NCI-H146 (cell line): Measurements from ENCODE around the gene UNC5B.
"Not testable (repeated sequence)": the region's sequence is repeated elsewhere in the genome, so short reads cannot be mapped to it uniquely, and the experiment has no call there.

Source experiments
- DNase-seq: peaks from one replicate; lab custom pipeline; 2025; lab: John Stamatoyannopoulos, UW

Gene UNC5B

DNA sequence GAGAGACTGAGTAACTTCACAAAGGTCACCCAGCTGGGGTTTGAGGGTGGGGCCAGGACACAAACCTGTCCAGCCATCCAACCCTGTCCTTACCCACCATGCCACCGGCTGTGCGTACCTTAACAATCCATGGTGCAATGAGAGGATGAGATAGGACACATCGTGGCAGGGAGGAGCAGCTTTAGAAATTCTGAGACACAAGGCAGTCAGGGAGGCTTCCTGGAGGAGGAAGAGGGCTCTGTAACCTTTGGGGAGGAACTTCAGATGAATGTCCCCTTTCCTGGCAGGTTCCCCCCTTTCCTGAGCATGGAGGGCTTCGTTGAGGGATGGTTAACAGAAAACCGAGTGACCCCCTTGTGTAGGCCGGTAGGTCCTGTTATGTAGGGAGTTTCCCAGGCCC lies 71.0 kb downstream of the UNC5B start:
- DNase-seq: no peak

DNA sequence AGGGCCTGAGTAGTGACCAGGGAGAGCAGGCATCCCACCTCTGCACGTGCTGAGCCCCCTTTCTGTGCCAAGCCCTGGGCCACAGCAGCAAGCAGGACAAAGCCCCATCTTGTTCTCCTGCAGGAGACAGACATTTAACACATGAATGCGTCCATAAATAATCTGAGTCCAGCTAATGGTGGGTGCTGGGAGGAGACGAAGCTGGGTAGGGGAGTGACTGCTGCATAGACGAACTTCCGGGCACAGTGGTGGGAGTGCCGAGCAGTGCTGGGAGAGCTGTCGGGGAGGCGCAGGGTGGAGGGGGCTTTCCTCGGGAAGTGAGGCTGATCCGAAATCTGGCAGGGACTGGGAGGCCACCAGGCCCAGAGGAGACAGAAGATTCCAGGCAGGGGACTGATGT lies 71.5 kb downstream of the UNC5B start:
- DNase-seq: no peak

DNA sequence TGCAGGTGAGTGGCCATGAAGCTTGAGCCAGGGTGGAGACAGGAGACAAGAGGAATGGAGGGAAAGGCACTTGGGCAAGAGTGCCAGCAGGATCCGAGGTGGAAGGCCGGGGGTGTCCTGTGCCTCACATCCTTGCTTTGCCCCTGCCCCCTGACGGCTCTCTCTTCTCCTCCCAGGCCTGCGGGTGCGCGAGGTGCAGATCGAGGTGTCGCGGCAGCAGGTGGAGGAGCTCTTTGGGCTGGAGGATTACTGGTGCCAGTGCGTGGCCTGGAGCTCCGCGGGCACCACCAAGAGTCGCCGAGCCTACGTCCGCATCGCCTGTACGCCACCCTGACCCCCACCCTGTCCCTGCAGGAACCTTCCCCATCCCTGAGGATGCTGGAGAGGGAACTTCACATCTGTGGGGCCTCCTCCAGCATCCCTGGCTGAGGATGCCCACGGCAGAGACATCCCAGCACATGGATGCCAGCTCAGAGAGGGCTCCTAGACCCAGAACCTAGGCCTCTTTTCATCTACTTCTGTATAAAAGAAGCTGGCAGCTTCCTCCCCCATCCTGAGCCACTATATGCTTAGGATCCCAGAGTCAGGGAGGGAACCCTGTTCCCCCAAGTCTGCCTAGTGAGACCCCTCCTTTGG lies 72.3 kb downstream of the UNC5B start:
- no peak for DNase-seq

DNA sequence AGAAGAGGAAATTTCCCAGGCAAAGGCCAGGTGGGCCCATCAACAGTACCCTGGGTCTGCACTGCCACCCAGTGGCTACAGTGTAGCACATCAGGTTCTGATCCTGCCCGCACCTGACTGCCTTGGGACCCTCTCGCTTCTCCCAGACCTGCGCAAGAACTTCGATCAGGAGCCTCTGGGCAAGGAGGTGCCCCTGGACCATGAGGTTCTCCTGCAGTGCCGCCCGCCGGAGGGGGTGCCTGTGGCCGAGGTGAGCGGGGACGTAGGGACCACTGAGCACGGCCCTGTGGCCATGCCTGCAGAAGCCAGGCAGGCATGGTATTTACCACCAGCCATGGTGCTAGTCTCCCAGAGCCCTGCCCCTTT lies 72.8 kb downstream of the UNC5B start:
- peak; percentile 38 for DNase-seq

DNA sequence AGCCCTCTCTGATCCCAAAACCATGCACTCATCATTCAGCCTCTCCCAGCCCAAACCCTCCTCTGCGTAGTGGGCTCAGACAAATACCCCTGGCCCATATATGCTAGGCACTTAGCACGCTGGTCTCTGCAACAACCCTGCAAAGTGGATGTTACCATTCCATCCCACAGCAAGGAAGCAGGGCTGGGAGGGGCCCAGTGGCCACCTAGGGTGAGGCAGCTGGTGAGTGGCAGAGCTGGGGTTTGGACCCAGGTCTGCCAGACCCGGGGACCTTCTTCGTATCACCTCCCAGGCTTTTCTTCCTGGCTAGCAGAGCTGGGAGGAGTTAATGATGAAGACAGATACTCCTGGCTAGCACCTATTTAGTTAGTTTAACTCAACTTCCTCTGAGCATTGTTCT lies 73.6 kb downstream of the UNC5B start:
- DNase-seq: no peak

DNA sequence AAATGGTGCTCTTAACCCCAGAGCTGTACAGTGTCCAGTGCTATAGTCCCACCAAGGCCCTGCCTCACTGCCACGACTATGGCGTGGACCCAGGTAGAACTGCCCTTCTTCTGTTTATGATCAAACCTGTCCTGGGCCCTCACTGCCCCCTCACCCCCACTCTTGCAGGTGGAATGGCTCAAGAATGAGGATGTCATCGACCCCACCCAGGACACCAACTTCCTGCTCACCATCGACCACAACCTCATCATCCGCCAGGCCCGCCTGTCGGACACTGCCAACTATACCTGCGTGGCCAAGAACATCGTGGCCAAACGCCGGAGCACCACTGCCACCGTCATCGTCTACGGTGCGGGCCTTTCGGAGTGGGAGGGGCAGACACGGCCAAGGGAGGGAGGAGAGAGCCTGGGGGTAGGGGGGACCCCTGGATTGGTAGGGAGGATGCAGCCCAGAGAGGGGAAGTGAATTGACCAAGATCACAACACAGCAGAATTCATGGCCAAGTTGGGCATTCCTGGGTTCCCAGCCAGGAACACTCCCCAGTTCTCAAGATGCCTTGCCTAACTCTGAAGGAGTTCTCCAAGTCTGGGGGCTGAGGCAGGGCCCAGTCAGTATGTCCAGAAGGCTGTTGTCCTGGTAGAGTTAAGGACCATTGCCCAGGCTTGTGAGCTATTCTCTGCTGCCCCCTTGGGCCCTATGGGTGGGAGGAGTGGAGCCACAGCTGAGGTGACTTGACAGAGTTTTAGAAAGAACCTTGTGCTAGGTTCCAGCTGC lies 74.3 kb downstream of the UNC5B start:
- no peak for DNase-seq

DNA sequence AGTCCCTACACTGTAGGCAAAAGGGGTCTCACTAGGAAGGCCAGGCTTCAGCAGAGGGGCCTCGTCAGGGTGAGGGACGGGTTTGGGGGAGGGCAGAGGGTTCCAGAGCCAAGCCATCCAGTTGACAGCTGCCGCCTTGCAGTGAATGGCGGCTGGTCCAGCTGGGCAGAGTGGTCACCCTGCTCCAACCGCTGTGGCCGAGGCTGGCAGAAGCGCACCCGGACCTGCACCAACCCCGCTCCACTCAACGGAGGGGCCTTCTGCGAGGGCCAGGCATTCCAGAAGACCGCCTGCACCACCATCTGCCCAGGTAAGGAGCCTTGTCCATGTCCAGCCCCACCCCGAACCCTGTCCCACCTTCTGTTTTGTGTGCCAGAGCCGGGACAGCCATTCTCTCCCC lies 75.1 kb downstream of the UNC5B start:
- no peak for DNase-seq

DNA sequence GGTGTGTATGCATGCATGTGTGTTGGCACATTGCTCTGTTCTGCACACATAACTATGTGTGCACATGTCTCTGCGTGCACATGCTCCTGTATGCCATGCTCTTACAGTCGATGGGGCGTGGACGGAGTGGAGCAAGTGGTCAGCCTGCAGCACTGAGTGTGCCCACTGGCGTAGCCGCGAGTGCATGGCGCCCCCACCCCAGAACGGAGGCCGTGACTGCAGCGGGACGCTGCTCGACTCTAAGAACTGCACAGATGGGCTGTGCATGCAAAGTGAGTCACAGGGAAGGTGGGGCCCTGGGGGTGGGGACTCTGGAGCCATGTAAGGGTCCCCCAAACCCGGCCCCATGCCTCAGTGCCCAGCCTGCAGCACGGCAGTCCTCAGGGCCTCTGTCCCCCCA lies 76.1 kb downstream of the UNC5B start:
- no peak for DNase-seq

DNA sequence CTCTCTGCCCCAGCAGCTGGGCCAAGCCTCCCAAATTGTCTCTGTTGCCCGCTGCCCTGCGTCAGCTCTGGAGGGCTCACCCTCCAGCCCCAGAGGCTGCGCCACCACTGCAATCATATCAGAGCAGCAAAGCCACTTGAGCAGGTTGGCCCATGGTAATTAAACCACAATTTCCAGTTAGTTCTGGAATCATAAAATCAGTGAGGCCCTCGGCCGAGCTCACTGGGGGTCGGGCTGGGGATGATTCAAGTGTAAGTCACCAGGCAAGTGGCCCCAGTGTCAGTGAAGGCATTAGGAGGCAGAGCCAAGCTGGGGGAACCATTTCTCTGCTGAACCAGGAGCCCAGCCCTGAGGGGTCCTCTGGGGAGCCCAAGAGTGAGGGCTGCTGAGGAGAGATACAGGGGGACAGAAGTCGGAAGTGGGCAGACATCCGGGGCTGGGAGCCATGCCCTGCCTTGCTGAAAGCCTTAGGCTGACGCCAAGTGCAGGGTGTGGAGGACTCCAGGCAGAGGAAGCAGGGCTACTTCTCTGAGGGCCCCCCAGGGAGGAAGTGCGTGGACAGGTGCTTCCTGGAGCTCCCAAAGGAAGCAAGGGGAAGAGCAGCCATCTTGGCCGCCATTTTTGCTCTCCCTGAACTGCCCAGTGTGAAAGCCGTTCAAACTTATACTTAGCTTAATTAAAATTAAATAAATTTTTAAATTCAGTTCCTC lies 77.2 kb downstream of the UNC5B start:
- no peak for DNase-seq

DNA sequence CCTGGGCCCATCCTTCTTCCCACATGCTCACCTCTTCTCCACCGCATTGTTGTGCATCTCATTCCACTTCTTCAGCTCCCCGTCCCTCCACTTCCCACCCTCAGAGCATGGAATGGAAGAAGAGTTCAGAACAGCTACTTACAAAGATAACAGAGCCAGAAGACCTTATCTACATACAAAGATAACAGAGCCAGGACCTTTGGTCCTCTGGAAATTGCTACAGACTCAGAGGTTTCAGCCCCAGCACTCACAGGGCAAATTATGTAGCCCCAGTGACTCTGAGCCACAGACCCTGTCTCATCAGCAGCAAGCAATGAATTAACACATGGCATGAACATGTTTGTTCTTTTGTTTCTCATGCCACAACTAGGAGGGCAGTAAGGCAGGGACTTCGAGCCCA lies 78.0 kb downstream of the UNC5B start:
- no peak for DNase-seq

DNA sequence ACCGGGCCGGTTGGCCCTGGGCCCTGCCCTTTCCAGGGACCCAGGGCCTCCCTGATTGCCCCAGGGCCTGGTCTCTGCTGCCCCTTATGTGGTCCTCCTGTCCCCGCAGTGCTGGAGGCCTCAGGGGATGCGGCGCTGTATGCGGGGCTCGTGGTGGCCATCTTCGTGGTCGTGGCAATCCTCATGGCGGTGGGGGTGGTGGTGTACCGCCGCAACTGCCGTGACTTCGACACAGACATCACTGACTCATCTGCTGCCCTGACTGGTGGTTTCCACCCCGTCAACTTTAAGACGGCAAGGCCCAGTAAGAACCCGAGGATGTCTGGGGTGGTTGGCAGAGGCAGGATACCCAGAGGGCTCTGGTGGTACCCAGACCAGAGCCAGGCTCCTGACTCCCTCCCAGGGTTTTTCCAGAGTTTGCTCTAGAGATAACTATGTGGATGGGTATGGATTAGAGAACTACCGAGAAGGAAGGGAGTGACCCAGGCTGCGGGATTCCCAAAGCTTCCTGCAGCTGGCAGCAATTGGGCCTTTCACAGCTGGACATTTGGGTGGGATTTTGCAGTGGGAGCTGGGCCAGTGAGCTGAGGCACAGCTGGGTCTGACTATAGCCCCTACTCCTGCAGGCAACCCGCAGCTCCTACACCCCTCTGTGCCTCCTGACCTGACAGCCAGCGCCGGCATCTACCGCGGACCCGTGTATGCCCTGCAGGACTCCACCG lies 78.6 kb downstream of the UNC5B start:
- no peak for DNase-seq

DNA sequence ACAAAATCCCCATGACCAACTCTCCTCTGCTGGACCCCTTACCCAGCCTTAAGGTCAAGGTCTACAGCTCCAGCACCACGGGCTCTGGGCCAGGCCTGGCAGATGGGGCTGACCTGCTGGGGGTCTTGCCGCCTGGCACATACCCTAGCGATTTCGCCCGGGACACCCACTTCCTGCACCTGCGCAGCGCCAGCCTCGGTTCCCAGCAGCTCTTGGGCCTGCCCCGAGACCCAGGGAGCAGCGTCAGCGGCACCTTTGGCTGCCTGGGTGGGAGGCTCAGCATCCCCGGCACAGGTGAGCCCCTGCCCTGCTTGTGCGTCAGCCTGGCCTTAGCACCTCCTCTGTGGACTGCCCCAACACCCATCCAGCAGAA lies 79.1 kb downstream of the UNC5B start:
- DNase-seq: no peak

DNA sequence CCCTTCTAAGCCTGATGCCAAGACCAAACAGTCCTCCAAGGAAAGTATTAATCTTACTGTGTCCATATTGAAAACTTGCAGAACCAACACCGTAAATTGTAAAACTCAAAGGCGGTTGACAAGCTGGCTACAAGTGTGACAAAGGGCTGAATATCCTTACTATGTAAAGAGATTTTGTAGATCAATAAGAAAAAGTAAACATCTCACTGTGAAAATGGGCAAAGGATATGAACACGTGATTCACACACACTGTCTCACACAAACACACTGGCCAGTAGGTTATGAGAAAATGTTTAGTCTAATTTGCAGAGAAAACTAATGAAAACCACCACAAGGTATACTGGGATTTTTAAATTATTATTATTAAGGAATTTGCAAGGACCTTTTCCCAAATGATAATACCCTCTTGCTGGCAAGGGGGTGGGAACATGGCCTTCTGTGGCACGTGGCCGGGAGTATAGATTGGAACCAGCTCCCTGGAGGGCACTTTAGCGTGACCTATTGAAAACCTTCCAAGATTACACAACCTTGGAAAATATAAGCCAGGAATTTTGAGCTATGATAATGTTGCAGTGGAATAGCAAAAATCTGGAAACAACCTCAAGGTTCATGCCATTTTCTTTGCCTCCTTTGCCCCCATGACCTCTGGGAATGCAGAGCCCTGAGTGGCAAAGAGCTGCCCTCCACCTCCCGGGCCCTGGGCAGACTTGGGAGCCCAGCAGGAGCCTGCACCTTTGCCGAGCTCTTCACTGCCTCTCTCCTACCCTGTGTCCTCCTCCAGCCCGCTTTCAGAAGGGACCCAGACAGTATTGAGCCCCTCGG lies 80.5 kb downstream of the UNC5B start:
- DNase-seq: no peak

DNA sequence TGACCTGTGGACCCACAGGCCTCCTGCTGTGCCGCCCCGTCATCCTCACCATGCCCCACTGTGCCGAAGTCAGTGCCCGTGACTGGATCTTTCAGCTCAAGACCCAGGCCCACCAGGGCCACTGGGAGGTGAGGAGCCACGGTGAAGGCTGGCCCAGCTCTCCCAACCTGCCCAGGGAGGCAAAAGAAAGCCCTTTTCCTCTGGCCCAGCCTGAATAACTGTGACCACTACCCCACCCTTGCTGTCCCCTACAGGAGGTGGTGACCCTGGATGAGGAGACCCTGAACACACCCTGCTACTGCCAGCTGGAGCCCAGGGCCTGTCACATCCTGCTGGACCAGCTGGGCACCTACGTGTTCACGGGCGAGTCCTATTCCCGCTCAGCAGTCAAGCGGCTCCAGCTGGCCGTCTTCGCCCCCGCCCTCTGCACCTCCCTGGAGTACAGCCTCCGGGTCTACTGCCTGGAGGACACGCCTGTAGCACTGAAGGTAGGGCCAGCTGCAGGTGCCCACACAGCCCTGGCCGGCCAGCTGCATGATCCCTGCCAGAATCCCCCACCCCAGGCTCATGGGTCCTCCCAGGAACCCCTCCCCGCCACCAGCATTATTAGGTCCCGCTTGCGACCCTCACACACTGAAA lies 81.2 kb downstream of the UNC5B start:
- peak; percentile 8 for DNase-seq

DNA sequence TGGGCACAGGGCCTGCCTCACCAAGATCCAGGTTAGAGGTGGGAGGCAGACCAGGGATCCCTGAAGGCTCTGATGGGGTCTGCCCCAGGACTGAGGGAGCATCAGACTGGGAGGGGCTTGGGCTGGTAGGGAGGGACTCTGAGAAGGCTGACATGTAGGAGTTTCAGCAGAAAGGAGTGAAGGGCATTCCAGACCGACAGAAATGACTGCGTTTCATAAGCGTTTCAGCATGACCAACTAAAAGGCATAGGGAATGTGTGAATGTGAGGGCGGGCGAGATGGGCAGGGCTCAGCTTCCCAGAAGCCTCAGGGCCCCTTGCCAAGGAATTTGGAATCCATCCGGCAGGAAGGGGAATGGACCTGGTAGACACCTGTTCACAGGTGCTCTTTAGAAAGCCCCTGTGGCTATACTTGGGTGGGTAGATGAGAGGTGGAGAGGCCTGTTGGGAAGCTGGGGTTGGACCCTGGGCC lies 81.8 kb downstream of the UNC5B start:
- no peak for DNase-seq

DNA sequence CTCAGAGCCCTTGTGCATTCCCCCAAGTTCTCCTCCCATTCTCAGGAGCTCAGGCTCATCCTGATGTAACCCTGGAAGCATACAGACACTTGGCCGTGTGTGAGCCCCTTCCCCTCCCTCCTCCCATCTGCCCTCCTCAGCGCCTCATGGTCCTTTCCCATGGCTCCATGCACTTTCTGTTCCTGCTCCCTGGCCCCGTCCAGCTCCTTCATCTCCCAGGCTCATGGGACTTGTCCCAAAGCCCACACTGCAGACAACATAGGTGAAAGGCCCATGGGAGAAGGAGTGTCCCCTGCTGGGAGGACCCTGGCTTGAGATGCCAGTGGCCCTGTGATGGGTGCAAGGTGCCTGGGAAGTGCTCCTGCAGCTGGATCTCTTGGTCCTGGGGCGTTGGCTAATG lies 82.5 kb downstream of the UNC5B start:
- no peak for DNase-seq

DNA sequence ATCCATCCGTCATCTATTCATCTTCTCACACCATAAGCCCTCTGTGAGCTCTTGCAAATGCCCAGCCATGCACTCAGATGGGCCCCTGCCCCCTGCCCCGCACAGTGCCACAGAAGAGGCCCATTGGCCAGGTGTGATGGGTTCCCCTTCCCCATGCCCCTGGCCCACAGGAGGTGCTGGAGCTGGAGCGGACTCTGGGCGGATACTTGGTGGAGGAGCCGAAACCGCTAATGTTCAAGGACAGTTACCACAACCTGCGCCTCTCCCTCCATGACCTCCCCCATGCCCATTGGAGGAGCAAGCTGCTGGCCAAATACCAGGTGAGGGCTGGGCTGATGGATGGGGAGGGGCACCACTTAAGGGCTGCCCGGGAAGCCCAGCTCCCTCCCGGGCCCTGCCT lies 83.3 kb downstream of the UNC5B start:
- no peak for DNase-seq

DNA sequence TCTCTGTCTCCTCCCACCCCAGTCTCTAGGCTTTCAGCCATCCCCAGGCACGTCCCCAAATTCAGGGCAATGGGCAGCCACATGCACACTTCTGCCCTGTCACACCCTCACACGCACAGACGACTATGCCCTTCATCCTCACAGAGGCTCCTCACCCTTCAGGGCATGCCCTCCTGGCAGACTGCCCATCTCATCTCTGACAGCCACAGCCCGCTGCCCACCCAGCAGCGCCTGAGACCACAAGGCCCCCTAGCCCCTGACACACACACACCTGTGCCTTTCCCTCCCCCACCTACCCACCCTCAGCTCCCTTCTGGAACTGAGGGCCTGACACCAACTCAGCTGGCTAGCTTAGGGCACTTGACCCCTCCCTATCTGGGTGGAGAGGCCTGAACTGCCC lies 83.7 kb downstream of the UNC5B start:
- DNase-seq: no peak

DNA sequence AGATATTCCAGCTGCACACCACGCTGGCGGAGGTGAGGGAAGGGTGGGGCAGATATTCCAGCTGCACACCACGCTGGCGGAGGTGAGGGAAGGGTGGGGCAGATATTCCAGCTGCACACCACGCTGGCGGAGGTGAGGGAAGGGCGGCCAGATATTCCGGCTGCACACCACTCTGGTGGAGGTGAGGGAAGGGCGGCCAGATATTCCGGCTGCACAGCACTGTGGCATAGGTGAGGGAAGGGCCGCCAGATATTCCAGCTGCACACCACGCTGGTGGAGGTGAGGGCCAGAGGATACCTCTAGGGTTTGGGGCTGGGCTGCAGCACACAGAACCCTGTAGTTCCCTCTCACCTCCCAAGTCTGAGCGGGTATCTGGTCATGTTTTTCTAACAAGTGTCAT lies 84.4 kb downstream of the UNC5B start:
- DNase-seq: not testable (repeated sequence)

DNA sequence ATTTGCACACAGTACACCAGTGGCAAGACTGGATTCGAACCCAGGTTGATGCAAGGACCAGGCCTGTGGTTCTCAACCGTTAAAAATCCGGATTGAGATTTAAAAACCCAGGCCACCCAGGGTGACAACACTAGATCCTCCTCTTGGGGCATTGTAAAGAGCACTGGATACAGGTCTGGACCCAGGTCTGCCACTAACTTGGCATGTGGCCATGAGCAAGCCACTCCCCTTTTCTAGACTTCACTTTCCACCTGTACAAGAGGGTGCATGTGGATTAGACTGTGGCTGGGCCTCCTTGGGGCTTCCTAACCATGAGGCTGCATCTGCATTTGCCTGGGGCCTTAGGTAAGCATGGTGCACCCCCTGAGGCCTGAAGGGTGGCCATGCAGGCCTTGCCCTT lies 85.0 kb downstream of the UNC5B start:
- DNase-seq: no peak

DNA sequence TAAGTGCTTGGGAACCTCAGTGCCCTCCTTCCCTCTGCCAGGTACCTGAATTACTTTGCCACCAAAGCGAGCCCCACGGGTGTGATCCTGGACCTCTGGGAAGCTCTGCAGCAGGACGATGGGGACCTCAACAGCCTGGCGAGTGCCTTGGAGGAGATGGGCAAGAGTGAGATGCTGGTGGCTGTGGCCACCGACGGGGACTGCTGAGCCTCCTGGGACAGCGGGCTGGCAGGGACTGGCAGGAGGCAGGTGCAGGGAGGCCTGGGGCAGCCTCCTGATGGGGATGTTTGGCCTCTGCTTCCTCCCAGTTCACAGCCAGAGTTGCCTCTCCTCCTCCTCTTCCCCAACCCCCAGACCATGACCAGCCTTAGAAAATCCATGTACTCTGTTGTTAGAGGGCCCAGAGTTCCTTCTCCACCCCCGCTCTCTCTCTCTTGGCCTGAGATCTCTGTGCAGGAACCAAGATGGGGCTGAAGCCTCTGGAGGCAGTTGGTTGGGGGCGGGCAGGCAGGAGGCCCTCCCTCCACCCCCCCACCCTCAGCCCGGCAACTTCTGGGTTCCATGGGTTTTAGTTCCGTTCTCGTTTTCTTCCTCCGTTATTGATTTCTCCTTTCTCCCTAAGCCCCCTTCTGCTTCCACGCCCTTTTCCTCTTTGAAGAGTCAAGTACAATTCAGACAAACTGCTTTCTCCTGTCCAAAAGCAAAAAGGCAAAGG lies 86.9 kb downstream of the UNC5B start:
- DNase-seq: no peak
